GM12892 (cell line): ENCODE data around the gene PRDM16.

ENCODE experiments used
- POLR2A ChIP-seq: IDR thresholded peaks from 2 replicates; pipeline ENCODE4 v1.6.1; 2011; ENCODE audit warnings: low read depth, low read length, control low read depth
- POLR2AphosphoS5 ChIP-seq: IDR thresholded peaks from 2 replicates; pipeline ENCODE4 v1.6.1; 2011; ENCODE audit warnings: low read depth, low read length, control low read depth
- TAF1 ChIP-seq: IDR thresholded peaks from 2 replicates; pipeline ENCODE4 v1.6.1; 2011; ENCODE audit warnings: low read depth, mild to moderate bottlenecking, control low read depth, low read length, borderline replicate concordance

GRCh38 chr1:3194760-3195479 lies 125.9 kb downstream of the PRDM16 start:
- TF ChIP-seq POLR2A (no peak), POLR2AphosphoS5 (no peak), TAF1 (no peak)
